Uterus (tissue), 4 donors: ENCODE data around the gene PTPRN. TPM values are rescaled to one million over a fixed set of nuclear protein-coding genes. Genes with fewer than 3 reads are reported as not detected.
A peak's percentile ranks its signal among the peaks of the same experiment; 100 is the strongest.

Experiments
- DNase-seq, 2 donors: peaks; one replicate each; pipeline ENCODE4 v3.0.0-alpha.2; 2019 to 2020
- H3K27ac ChIP-seq, 2 donors: fragments of 200-600 bp; sonication (generic); 1 replicate in 1 of 2; 2 replicates in 1 of 2; pipeline ENCODE4 v1.5.1; 2016 to 2018
- H3K27me3 ChIP-seq, 2 donors: fragments of 200-600 bp; sonication (generic); one replicate each; pipeline ENCODE4 v1.5.1; 2018 to 2019; ENCODE audit warnings: control low read depth in 1 of 2
- H3K36me3 ChIP-seq, 2 donors: fragments of 200-600 bp; sonication (generic); one replicate each; pipeline ENCODE4 v1.5.1; 2019; ENCODE audit warnings: control low read depth in 1 of 2
- H3K4me1 ChIP-seq, 2 donors: fragments of 200-600 bp; sonication (generic); one replicate each; pipeline ENCODE4 v1.5.1; 2018 to 2019; ENCODE audit warnings: control low read depth in 1 of 2
- H3K4me3 ChIP-seq, 2 donors: fragments of 200-600 bp; sonication (generic); 1 replicate in 1 of 2; 2 replicates in 1 of 2; pipeline ENCODE4 v1.5.1; 2018 to 2019; ENCODE audit warnings: mild to moderate bottlenecking in 1 of 2
- H3K9me3 ChIP-seq, 2 donors: fragments of 200-600 bp; sonication (generic); one replicate each; pipeline ENCODE4 v1.5.1; 2019; ENCODE audit warnings: control low read depth in 1 of 2
- POLR2A ChIP-seq, 2 donors: fragments of 450-650 bp; IDR thresholded peaks; one replicate each; pipeline ENCODE4 v1.6.1; 2016; ENCODE audit warnings: antibody characterized with exemption in 2 of 2, mild to moderate bottlenecking in 1 of 2, moderate library complexity in 1 of 2
- intact Hi-C: fragments of 100-400 bp; cut with DNase I; formaldehyde crosslinking; loops from one replicate; pipeline ENCODE4 v1.15.1; 2023; ENCODE audit warnings: low total_unique reads
- total RNA-seq, 4 donors: library from RNA; depleted of rRNA in 3 of 4; stranded (reverse); fragments of >200 nt in 3 of 4; gene quantifications; one replicate each; pipeline versions ENCODE4 v1.1.0 to v1.2.4, GENCODE V29; 2014 to 2023
- TF ChIP-seq, protein P1 (sequence below), 4 experiments: fragments of 200-600 bp in 2 of 4; fragments of 450-650 bp in 2 of 4; sonication (generic) in 2 of 4; IDR thresholded peaks; one replicate each; pipeline ENCODE4 v1.5.1; 2016 to 2019; ENCODE audit warnings: antibody characterized with exemption in 4 of 4, mild to moderate bottlenecking in 2 of 4, moderate library complexity in 1 of 4
- donor health status: DM: yes; HTN: yes; CAD: no.

The PTPRN gene
- total RNA-seq, 4 donors from 2014 or later: 0.21 to 0.55 TPM; not detected in 2

- Histone ChIP-seq H3K4me1 (peaks cover 8 to 10% of the 10 kb centered on the region in 2 donors), H3K27me3 (no peaks in the 10 kb centered on the region), H3K27ac (peak overlapping the region; percentile 61 to 68), H3K36me3 (no peaks in the 10 kb centered on the region), H3K4me3 (no peak overlapping the region), H3K9me3 (no peaks in the 10 kb centered on the region)
- TF ChIP-seq, protein P1, sequence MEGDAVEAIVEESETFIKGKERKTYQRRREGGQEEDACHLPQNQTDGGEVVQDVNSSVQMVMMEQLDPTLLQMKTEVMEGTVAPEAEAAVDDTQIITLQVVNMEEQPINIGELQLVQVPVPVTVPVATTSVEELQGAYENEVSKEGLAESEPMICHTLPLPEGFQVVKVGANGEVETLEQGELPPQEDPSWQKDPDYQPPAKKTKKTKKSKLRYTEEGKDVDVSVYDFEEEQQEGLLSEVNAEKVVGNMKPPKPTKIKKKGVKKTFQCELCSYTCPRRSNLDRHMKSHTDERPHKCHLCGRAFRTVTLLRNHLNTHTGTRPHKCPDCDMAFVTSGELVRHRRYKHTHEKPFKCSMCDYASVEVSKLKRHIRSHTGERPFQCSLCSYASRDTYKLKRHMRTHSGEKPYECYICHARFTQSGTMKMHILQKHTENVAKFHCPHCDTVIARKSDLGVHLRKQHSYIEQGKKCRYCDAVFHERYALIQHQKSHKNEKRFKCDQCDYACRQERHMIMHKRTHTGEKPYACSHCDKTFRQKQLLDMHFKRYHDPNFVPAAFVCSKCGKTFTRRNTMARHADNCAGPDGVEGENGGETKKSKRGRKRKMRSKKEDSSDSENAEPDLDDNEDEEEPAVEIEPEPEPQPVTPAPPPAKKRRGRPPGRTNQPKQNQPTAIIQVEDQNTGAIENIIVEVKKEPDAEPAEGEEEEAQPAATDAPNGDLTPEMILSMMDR (IDR thresholded peaks at IDR 0.05): no peak
- intact Hi-C loops: no loop called here
- peak in 1 of 2 donors; percentile 36 for DNase-seq
Measured at GRCh38 chr2:219274361-219274921, 34.8 kb downstream of the PTPRN start.

DNA sequence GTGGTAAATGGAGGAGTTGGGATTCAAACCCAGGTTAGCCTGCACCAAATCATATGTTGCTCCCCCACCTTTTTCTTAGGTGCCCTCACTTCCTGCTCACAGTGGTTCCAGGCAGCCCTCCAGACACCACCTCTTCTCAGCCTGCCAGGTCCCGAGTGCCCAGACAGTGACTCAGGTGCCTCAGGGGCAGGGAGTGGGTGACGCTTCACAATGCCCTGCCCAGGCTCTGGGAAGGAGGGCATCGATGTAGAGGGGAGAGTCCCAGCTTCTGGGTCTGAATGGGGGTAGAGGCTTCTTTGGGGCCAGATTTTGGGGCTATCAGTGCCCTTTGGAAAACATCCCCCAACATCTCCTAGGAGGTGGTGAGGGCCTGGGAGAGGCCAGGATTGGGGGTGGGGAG lies 35.3 kb downstream of the PTPRN start:
- Histone ChIP-seq H3K4me3 (no peak overlapping the region), H3K27me3 (no peaks in the 10 kb centered on the region), H3K4me1 (peaks cover 8 to 10% of the 10 kb centered on the region in 2 donors), H3K9me3 (no peaks in the 10 kb centered on the region), H3K36me3 (no peaks in the 10 kb centered on the region), H3K27ac (peak overlapping the region; percentile 61 to 68)
- DNase-seq: no peak
- intact Hi-C loops: no loop called here
- TF ChIP-seq, protein P1 (IDR thresholded peaks at IDR 0.05): no peak
- TF ChIP-seq POLR2A (IDR thresholded peaks at IDR 0.05): no peak

DNA sequence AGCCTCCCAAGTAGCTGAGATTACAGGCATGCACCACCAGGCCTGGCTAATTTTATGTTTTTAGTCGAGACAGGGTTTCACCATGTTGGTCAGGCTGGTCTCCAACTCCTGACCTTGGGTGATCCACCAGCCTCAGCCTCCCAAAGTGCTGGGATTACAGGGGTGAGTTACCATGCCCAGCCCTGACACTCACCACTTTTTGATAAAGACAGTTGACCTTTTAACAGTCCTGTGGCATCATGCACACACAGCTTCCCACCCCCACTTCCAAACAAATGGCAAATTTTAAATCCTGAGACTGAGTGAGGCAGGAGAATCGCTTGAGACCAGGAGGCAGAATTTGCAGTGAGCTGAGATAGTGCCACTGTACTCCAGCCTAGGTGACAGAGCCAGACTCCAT lies 36.2 kb downstream of the PTPRN start:
- no peak for TF ChIP-seq POLR2A (IDR thresholded peaks at IDR 0.05)
- TF ChIP-seq, protein P1 (IDR thresholded peaks at IDR 0.05): no peak
- DNase-seq: no peak
- Histone ChIP-seq H3K27ac (no peak overlapping the region), H3K4me1 (peaks cover 1 to 3% of the 10 kb centered on the region in 2 donors), H3K4me3 (no peak overlapping the region), H3K27me3 (no peaks in the 10 kb centered on the region), H3K36me3 (no peaks in the 10 kb centered on the region), H3K9me3 (no peaks in the 10 kb centered on the region)
- intact Hi-C loops: no loop called here

GRCh38 chr2:219272356-219272755 lies 36.8 kb downstream of the PTPRN start:
- Histone ChIP-seq H3K27me3 (no peaks in the 10 kb centered on the region), H3K4me1 (no peaks in the 10 kb centered on the region), H3K4me3 (no peak overlapping the region), H3K36me3 (no peaks in the 10 kb centered on the region), H3K9me3 (no peaks in the 10 kb centered on the region), H3K27ac (no peak overlapping the region)
- DNase-seq: no peak
- TF ChIP-seq POLR2A (IDR thresholded peaks at IDR 0.05): no peak
- TF ChIP-seq, protein P1 (IDR thresholded peaks at IDR 0.05): no peak
- intact Hi-C loops: no loop called here

- no peak for DNase-seq
- H3K27ac ChIP-seq: no peak overlapping the region
- no peaks in the 10 kb centered on the region for H3K9me3 ChIP-seq
- no peaks in the 10 kb centered on the region for H3K36me3 ChIP-seq
- TF ChIP-seq, protein P1 (IDR thresholded peaks at IDR 0.05): no peak
- no peak for TF ChIP-seq POLR2A (IDR thresholded peaks at IDR 0.05)
- intact Hi-C loops: no loop called here
- H3K4me3 ChIP-seq: no peak overlapping the region
- no peaks in the 10 kb centered on the region for H3K4me1 ChIP-seq
- no peaks in the 10 kb centered on the region for H3K27me3 ChIP-seq
Measured at GRCh38 chr2:219271021-219271420, 38.2 kb downstream of the PTPRN start.
